WTC11 (cell line): ENCODE measurements around the gene CNOT6L.

Experiments used
- CTCF ChIP-seq: fragments of 200-600 bp; IDR thresholded peaks from 2 replicates; pipeline ENCODE4 v1.8.0; 2022; ENCODE audit warnings: antibody characterized with exemption
- ELF4 ChIP-seq: sonication (generic); formaldehyde crosslinking; IDR thresholded peaks from 2 replicates; pipeline ENCODE4 v1.8.1; 2022; ENCODE audit warnings: low read depth, mild to moderate bottlenecking, moderate library complexity, missing genetic modification reagents
- FOXJ3 ChIP-seq: sonication (generic); formaldehyde crosslinking; IDR thresholded peaks from 2 replicates; pipeline ENCODE4 v1.9.0; 2021; ENCODE audit warnings: missing genetic modification reagents, mild to moderate bottlenecking, borderline replicate concordance
- RELA ChIP-seq: sonication (generic); formaldehyde crosslinking; IDR thresholded peaks from 2 replicates; pipeline ENCODE4 v1.8.1; 2022; ENCODE audit warnings: missing genetic modification reagents, mild to moderate bottlenecking, borderline replicate concordance
- ZNF671 ChIP-seq: fragments of 250-450 bp; sonication (Bioruptor Pico); IDR thresholded peaks from 2 replicates; pipeline ENCODE4 v1.8.0; 2021; ENCODE audit warnings: mild to moderate bottlenecking

GRCh38 chr4:77819843-77820648 lies 878 bp upstream of the CNOT6L start:
- TF ChIP-seq RELA (no peak), ZNF671 (CRISPR knock-in tag) (no peak), FOXJ3 (no peak), CTCF (no peak), ELF4 (no peak)
